HG02610 (cell line): ENCODE data around the gene RNF103.

Experiments
- ATAC-seq: cut with Tn5 transposase; IDR thresholded peaks from one replicate; pipeline ENCODE4 v1.9.1; 2021; ENCODE audit warnings: mild to moderate bottlenecking, moderate library complexity; ENCODE audit not compliant: unreplicated experiment

Gene RNF103

DNA sequence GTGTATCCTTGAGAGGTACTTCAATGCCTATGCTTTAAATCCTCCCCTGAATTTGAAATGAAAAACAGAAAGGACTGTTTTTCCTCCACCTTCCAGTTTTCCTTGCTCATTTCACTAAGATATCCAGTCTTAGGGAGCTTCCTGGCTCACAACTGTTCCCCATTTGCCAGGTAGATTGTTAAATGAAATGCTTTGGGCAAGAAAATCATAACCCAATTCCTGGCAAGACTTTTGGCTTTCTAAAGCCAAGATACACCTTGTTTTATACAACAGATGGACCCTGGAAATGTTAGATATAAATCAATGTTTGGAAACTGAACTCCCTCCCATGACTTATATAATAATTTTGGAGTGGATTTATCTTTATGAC is 56.9 kb downstream of the RNF103 start:
- no peak for ATAC-seq

DNA sequence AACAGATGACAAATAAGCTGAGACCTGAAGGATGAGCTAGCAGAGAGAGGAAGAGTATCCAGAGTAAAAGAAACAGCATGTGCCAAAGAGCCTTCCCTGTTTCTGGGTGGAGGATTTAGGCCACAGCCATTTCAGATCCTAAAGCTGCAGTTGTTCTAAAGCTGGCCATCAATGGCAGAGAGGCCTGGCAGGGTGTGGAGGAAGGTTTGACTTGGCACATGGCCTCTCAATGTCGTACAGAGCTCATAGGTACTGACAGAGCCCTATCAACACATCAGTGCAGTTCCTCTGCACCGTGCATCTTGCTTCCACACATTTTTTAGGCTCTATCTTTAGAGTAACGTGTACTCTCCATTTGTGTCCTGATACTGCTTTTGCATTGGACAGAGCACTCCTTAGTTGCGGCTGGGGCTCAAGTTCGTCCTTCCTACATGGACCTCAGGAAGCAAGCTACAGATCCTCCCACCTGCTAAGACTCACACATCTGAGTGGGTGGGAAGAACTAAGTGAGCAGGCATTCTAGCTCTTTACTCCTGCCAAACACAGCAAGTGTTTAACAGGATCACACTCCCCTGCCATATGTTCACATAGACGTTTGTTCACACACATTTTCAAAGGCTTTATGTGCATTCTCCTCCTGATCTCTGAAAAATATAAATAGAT is 57.4 kb downstream of the RNF103 start:
- ATAC-seq, result no peak

DNA sequence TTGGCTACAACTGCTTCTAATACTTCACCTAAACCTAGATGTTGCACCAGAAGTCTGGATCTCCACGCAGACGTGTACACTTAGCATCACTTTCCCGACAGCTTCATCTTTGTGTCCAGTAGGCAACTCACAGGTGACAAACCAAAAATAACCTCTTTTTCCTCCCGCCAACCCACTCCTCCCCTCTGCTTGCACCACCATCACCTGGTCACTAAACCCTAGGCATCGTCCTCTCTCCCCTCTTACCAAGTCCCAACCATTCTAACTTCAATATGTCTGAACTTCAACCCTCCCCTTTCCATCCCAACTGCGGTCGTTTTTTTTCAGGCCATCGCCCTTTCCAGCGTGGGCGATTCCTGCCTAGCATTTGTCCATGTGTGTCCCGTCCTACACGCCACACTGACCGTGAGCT is 60.0 kb downstream of the RNF103 start:
- ATAC-seq, result no peak

DNA sequence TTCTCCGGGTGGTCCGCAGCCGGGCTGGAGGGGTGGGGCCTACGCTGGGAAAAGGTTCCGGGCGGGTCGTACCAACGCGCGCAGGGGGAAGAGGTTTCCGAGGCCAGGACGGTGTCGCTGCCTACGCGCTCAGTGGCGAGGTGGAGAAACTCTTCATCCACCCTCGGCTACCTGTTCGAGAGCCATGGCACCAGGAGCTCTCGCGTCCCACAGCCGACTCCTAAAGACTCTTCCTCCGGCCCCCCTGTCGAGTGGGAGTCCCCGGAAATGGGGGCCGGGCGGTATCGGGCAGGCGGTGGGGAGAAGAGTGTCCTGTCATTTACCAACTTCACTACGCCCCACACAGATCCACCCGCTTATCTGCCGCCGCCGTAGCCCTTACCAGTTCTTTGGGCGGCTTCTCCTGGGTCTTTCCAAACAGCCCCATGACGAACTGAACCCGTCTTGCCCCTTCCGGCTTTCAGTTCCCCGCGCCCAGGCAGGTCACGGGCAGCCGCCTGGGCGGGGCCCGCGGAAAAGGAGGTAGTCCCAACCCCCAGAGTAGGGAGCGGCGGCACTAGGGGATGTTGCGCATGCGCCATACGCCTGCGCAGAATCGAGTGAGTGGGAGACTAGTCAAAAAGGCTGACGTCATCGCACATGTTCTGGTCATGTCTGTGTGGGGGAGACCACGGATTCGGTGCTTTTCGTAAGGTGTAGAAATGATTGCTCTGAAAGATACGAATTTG is 60.6 kb downstream of the RNF103 start, which contains the start of gene CHMP3:
TSS of gene CHMP3 (minus strand) at position 522 of the 728 bp plus-strand sequence. CDS start at position 427, 95 bp downstream.
- peak; percentile 92 for ATAC-seq

DNA sequence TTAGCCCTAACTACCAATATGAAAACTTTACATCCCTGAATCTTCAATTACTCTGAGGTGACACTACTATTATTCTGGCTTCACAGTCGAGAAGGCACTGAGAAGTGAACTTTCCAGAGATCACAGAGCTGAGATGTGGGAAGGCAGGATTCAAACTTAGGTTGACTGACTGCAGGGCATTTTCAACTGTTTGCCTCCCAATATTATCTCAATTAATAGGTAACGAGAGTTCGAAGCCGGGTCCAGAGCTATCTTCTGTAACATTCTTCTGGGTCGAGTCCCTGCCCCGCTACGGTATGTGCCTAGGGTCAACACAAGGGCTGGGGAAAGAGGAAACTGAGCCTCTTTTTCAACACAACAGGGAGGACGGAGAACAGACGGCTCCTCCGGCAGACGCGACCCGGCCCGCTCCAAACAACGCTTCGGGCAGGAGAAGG is 61.2 kb downstream of the RNF103 start:
- ATAC-seq, result no peak

DNA sequence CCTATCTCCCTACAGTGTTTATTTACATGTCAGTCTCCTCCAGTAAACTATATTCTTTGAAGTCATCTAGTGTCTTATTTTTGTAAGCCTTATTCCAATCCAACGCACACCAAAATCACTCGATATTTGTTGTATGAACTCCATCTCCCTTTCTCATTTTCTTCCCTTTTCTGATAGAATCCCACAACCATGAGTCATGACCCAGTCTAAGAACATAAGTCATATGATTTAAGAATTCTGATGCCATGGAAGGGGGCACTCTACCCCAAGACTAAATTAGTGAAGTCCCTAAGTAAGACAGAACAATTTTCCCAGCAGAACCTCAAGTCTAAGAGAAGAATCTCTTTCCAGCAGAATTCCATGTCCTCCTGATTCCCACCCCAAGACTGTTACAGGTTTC is 65.8 kb downstream of the RNF103 start:
- ATAC-seq, result no peak

DNA sequence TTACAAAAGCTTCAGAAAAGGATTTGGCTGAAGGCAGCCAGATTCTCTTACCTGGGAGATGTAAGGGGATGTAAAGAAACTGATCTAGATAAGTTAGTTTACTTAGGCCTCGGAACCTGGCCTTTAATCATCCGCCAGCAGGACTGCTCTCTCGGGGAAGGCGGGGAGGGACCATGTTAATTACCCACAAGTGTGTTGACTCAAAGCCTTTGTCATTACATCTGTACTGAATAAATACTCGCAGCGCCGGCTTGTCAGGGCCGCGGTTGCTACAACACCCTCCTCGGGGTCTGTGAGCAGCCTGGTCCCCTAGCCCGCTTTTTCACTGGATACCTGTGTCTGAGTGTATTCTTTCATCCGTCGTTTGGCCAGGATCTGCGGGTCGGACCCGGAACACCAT is 67.2 kb downstream of the RNF103 start:
- no peak for ATAC-seq
